Astrocyte (in vitro differentiated cells and primary cell): Measurements from ENCODE around the gene IPPK. TPM values are rescaled to one million over a fixed set of nuclear protein-coding genes. Genes with fewer than 3 reads are reported as not detected.

Source experiments
- DNase-seq: peaks from one replicate; pipeline ENCODE4 v3.0.0-alpha.2; 2010; ENCODE audit warnings: low read depth
- FAIRE-seq: peaks from 2 replicates; lab custom pipeline; 2011; peaks lifted over from hg19 to GRCh38; lab: Jason Lieb, UNC
- H2AFZ ChIP-seq: 2 replicates; pipeline ENCODE4 v1.6.0; 2012; ENCODE audit warnings: low read depth, low read length, inconsistent platforms
- H3K27ac ChIP-seq: 2 replicates; pipeline ENCODE4 v1.5.1; 2011; ENCODE audit warnings: low read depth, low read length, inconsistent platforms
- H3K27me3 ChIP-seq: 2 replicates; pipeline ENCODE4 v1.6.0; 2011; ENCODE audit warnings: low read length, inconsistent platforms; ENCODE audit not compliant: insufficient read depth
- H3K36me3 ChIP-seq: 2 replicates; pipeline ENCODE4 v1.5.1; 2011; ENCODE audit warnings: low read length, inconsistent platforms; ENCODE audit not compliant: insufficient read depth
- H3K4me1 ChIP-seq: 2 replicates; pipeline ENCODE4 v1.5.1; 2011; ENCODE audit warnings: low read length, inconsistent platforms; ENCODE audit not compliant: insufficient read depth
- H3K4me2 ChIP-seq: 2 replicates; pipeline ENCODE4 v1.6.0; 2012; ENCODE audit warnings: low read length, inconsistent platforms
- H3K4me3 ChIP-seq: 2 replicates; pipeline ENCODE4 v1.5.1; 2011; ENCODE audit warnings: low read depth, mild to moderate bottlenecking, low read length, inconsistent platforms; ENCODE audit not compliant: insufficient read depth
- H3K79me2 ChIP-seq: 2 replicates; pipeline ENCODE4 v1.6.0; 2012; ENCODE audit warnings: mild to moderate bottlenecking, low read length, inconsistent platforms; ENCODE audit not compliant: insufficient read depth
- H3K9ac ChIP-seq: 2 replicates; pipeline ENCODE4 v1.6.0; 2012; ENCODE audit warnings: mild to moderate bottlenecking, low read length, inconsistent platforms
- H3K9me3 ChIP-seq: 2 replicates; pipeline ENCODE4 v1.5.1; 2012; ENCODE audit warnings: low read depth, mild to moderate bottlenecking, low read length, inconsistent platforms; ENCODE audit not compliant: insufficient read depth
- H4K20me1 ChIP-seq: 2 replicates; pipeline ENCODE4 v1.6.0; 2012; ENCODE audit warnings: low read length, inconsistent platforms; ENCODE audit not compliant: insufficient read depth
- H3K27ac Mint-ChIP-seq: one replicate; pipeline ENCODE4 v1.8.0; 2021; ENCODE audit warnings: mild to moderate bottlenecking, mixed read lengths; ENCODE audit not compliant: unreplicated experiment
- H3K27me3 Mint-ChIP-seq: one replicate; pipeline ENCODE4 v1.8.0; 2021; ENCODE audit warnings: low read depth, mixed read lengths; ENCODE audit not compliant: unreplicated experiment
- H3K36me3 Mint-ChIP-seq: one replicate; pipeline ENCODE4 v1.8.0; 2021; ENCODE audit warnings: low read depth, mixed read lengths; ENCODE audit not compliant: unreplicated experiment
- H3K4me1 Mint-ChIP-seq: one replicate; pipeline ENCODE4 v1.8.0; 2021; ENCODE audit warnings: low read depth, mixed read lengths; ENCODE audit not compliant: unreplicated experiment
- H3K4me3 Mint-ChIP-seq: one replicate; pipeline ENCODE4 v1.8.0; 2021; ENCODE audit warnings: mild to moderate bottlenecking, moderate library complexity, mixed read lengths; ENCODE audit not compliant: unreplicated experiment
- H3K9me3 Mint-ChIP-seq: one replicate; pipeline ENCODE4 v1.8.0; 2021; ENCODE audit warnings: mild to moderate bottlenecking, mixed read lengths; ENCODE audit not compliant: unreplicated experiment
- CTCF ChIP-seq: IDR thresholded peaks from 2 replicates; pipeline ENCODE4 v1.5.1; 2011; ENCODE audit warnings: low read depth, mild to moderate bottlenecking, inconsistent platforms, low read length, moderate library complexity; ENCODE audit not compliant: insufficient read depth
- EZH2 ChIP-seq: IDR thresholded peaks from 2 replicates; pipeline ENCODE4 v1.6.1; 2012; ENCODE audit warnings: mild to moderate bottlenecking, low read length, inconsistent platforms; ENCODE audit not compliant: insufficient read depth
- total RNA-seq: library from RNA; stranded (reverse); gene quantifications from 2 replicates; pipeline ENCODE4 v1.2.1, GENCODE V29; 2021

Gene IPPK
- total RNA-seq, 1 donor from 2014 or later: 14.1 TPM

- H3K9me3 Mint-ChIP-seq: no peaks in the 10 kb centered on the region
- Histone ChIP-seq H3K4me1 (no peaks in the 10 kb centered on the region), H4K20me1 (peaks cover 47% of the 10 kb centered on the region), H3K27me3 (no peaks in the 10 kb centered on the region), H2AFZ (no peak overlapping the region), H3K4me3 (no peak overlapping the region), H3K9me3 (no peaks in the 10 kb centered on the region), H3K27ac (no peak overlapping the region), H3K9ac (no peak overlapping the region), H3K79me2 (no peaks in the 10 kb centered on the region), H3K4me2 (no peak overlapping the region), H3K36me3 (peaks cover 30% of the 10 kb centered on the region)
- H3K36me3 Mint-ChIP-seq: peaks cover 20% of the 10 kb centered on the region
- DNase-seq (no peak), FAIRE-seq (no peak)
- H3K27ac Mint-ChIP-seq: no peak overlapping the region
- H3K4me1 Mint-ChIP-seq: peaks cover 6% of the 10 kb centered on the region
- no peak for TF ChIP-seq EZH2
- TF ChIP-seq CTCF: peak; percentile 71
- H3K4me3 Mint-ChIP-seq: no peak overlapping the region
- no peaks in the 10 kb centered on the region for H3K27me3 Mint-ChIP-seq
These were observed 46.6 kb upstream of the IPPK start for GRCh38 chr9:92716557-92716956.

DNA sequence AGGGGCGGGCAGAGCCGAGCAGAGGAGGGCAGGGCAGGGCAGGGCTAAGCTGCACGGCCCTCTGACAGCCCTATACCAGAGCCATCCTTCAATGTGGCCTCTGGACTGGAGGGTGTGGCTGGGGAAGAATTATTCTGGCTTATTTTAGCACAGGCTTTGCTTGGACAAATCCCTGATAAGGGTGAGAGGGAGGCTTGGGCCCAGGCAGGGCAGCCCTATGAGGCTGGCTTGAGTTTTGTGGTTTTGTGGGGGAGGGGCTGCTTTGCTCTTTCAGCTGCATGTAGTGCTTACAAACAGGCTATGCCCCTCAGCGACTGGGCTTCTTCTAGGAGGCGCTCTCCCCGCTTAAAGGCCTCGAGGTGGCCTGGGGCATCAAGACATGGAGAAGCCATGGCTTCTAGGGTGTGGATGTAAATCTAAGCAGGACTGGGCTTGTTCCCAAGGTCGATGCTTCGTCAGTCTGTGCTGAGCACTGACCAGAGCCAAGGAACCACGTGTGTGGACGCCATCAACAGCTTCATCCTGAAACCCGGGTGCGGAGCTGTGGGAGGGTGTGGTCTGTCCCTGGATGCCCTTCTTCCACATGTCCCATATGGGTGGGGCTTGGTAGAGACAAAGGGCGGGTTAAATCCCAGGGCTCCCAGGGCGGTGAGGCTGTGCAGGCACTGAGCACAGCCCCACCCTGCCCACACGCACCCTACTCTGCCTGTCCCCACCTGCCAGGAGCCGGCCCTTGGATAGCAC, 45.7 kb upstream of the IPPK start:
- Histone ChIP-seq H3K4me2 (no peak overlapping the region), H3K4me3 (no peak overlapping the region), H3K9ac (no peak overlapping the region), H3K9me3 (no peaks in the 10 kb centered on the region), H3K27ac (no peak overlapping the region), H3K36me3 (peaks cover 25% of the 10 kb centered on the region), H3K27me3 (no peaks in the 10 kb centered on the region), H3K79me2 (no peaks in the 10 kb centered on the region), H2AFZ (no peak overlapping the region), H3K4me1 (no peaks in the 10 kb centered on the region), H4K20me1 (peaks cover 42% of the 10 kb centered on the region)
- Mint-ChIP-seq H3K9me3 (no peaks in the 10 kb centered on the region), H3K27me3 (no peaks in the 10 kb centered on the region), H3K4me1 (peaks cover 6% of the 10 kb centered on the region), H3K4me3 (no peak overlapping the region), H3K36me3 (peaks cover 21% of the 10 kb centered on the region), H3K27ac (no peak overlapping the region)
- TF ChIP-seq CTCF: no peak
- FAIRE-seq (no peak), DNase-seq (peak; percentile 19)

DNA sequence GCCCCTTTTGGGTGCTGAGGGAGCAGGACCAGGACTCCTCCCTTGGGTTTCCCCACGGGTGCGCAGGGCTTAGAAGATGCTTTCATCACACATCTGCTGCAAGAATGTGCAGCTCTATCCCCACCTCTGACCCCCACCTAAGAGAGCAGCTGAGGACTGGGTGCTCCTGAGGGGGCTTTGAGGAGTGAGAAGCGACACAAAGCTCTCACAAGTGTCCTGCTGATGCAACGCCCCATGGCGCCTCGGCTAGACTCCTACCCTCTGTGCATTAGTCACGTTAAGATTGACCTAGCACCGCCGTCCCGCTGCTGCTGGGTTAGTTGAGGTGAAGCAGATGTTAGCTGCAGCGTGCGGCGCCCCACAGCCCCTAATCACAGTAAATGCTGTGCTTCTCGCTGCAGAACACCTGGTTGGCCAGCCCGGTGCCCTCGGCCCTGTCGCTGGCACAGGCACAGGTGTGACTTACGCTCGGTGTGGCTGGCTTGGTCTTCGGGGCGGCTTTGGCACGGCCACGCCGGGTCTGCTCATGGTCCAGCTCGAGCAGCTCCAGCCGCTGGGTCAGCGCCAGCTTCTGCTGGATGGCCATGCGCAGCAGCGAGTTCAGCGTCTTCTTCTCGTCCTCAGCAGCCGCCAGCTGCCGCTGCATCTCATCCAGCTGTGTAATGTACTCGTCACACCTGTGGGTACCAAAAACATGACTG, 45.0 kb upstream of the IPPK start:
- no peak overlapping the region for H3K4me2 ChIP-seq
- no peak for FAIRE-seq

More for the DNA sequence above, 45.0 kb upstream of the IPPK start:
- Mint-ChIP-seq H3K4me1 (peaks cover 6% of the 10 kb centered on the region), H3K27ac (no peak overlapping the region), H3K27me3 (no peaks in the 10 kb centered on the region), H3K4me3 (no peak overlapping the region), H3K36me3 (peaks cover 19% of the 10 kb centered on the region), H3K9me3 (no peaks in the 10 kb centered on the region)
- TF ChIP-seq CTCF (no peak), EZH2 (no peak)
- no peaks in the 10 kb centered on the region for H3K27me3 ChIP-seq
- no peak overlapping the region for H3K9ac ChIP-seq
- no peaks in the 10 kb centered on the region for H3K4me1 ChIP-seq
- H3K9me3 ChIP-seq: no peaks in the 10 kb centered on the region
- DNase-seq: no peak
- H3K36me3 ChIP-seq: peaks cover 28% of the 10 kb centered on the region
- no peaks in the 10 kb centered on the region for H3K79me2 ChIP-seq
- H4K20me1 ChIP-seq: peaks cover 39% of the 10 kb centered on the region
- H3K4me3 ChIP-seq: no peak overlapping the region
- H3K27ac ChIP-seq: no peak overlapping the region
- no peak overlapping the region for H2AFZ ChIP-seq
